ENCODE measurements around the gene GLTP.

- TF ChIP-seq CTCF (IDR thresholded peaks at IDR 0.05): no peak
- no peak for TF ChIP-seq POLR2A (IDR thresholded peaks at IDR 0.05)
Measured at GRCh38 chr12:109810954-109811623, 69.3 kb downstream of the GLTP start.

Data from heart left ventricle (tissue), 13 donors.